GM18870 (cell line): Measurements from ENCODE around the gene DUS1L.

Experiments used
- ATAC-seq: cut with Tn5 transposase; IDR thresholded peaks from one replicate; pipeline ENCODE4 v1.9.1; 2021; ENCODE audit warnings: moderate library complexity; ENCODE audit not compliant: unreplicated experiment

The DUS1L gene

DNA sequence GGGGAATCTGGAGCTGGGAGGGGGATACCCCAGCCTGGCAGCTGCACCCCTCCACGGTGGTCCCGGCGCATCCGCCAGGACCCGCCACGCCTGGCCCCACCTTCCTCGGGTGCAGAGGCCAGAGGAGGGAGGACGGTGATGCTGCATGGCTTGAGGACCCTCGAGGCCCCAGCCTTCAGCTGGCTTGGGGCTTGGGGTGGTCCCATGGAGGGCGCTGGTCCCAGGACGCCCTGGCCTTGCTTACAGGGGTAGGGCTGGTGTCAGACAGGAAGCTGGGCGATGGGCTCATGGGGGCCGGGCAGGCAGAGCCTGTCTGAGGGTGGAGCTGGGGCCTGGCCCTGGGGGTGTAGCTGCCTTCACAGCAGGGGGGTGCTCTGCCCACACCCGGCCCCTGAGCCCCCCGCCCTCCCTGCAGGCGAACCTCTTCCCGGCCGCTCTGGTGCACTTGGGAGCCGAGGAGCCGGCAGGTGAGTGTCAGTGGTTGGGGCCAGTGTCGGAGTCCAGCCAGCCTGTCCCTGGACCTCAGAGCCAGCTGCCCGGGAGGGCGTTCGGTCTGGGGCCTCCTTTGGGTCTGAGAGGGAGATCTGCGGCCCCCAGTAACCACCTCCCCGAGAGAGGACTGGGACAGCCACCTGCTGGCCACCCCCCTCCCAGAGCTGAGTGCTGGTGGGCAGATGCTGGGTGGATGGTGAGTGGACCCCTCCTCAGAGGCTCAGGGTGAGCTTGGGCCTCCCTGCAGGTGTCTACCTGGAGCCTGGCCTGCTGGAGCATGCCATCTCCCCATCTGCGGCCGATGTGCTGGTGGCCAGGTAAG, 49.3 kb downstream of the DUS1L start:
- no peak for ATAC-seq

GRCh38 chr17:82015311-82015971, 50.2 kb downstream of the DUS1L start:
- ATAC-seq: no peak

GRCh38 chr17:82014971-82015310, 50.7 kb downstream of the DUS1L start:
- no peak for ATAC-seq

DNA sequence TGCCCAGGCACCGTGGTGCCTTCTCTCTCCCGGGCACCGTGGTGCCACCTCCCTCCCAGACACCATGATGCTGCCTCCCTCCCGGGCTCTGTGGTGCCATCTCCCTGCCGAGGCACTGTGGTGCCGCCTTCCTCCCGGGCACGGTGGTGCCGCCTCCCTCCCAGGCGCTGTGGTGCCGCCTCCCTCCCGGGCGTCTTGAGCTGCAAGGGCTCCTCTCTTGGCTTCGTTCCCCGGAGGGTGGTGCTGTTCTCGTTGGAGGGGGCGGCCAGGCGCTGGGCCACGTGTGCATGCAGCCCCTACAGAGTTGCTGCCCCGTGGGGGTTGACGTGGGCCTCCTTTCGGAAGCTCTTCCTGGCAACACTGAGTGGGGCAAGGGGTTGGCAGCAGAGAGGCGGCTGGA, 51.2 kb downstream of the DUS1L start:
- no peak for ATAC-seq

- no peak for ATAC-seq
These were observed 51.8 kb downstream of the DUS1L start for GRCh38 chr17:82013772-82014321.

DNA sequence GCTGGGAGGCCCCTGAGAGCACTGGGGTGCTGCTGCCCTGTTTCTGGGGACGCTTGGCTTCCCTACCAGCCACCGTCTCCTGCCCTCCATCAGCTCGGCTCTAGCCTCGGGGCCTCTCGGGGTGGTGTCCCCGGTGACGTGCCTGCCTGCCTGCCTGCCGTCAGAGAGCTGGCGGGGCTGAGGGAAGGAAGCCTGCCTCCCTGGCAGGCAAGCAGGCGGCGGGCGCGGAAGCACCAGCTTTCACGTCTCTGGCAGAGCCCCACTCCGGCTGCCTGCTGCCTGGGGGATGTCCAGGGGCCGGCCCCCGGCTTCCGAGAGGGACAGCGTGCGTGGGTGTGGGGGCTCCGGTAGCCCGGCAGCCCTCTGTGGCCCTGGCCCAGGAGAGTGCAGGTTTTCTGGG, 52.3 kb downstream of the DUS1L start:
- no peak for ATAC-seq

GRCh38 chr17:82012640-82013295, 52.8 kb downstream of the DUS1L start:
- no peak for ATAC-seq

- ATAC-seq: no peak
These were observed 53.4 kb downstream of the DUS1L start for GRCh38 chr17:82012261-82012639.

DNA sequence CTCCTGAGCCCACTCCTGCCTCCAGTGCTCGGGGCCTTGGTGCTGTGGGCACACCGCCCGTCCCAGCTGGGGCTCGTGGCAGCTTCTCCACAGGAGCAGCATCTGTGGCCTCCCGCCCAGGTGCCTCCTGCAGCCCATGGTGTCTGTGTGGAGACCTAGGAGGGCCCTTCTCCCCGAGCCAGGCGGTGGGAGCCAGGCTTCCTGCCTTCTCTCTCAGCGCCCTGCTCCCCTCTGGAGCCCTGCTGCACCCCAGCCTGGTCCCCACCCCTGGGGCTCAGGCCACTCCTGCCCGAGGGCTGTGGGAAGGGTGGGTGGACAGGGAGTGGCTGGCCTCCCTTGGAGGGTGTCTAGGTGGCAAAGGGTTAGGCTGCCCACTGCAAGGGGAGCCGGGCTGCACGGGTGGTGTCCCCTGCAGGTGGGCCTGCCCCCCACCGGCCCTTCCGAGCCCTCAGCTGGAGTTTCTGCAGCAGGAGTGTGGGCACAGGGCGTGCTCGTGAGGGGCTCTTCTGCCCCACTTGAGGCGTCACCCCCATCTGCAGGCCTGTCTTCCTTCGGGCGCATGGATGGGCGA, 53.9 kb downstream of the DUS1L start:
- no peak for ATAC-seq

- ATAC-seq: no peak
These were observed 54.8 kb downstream of the DUS1L start for GRCh38 chr17:82010575-82011525.

DNA sequence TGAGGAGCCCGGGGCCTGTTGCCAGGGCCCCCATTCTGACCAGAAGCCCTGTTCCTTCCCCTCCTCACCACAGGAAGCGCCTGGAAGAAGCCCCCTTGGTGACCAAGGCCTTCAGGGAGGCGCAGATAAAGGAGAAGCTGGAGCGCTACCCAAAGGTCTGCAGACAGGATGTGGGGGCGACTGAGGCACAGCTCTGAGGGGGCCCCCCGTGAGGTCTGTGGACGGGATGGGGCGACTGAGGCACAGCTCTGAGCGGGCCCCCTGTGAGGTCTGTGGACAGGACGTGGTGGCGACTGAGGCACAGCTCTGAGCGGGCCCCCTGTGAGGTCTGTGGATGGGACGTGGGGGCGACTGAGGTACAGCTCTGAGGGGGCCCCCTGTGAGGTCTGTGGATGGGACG, 56.2 kb downstream of the DUS1L start:
- ATAC-seq: no peak

DNA sequence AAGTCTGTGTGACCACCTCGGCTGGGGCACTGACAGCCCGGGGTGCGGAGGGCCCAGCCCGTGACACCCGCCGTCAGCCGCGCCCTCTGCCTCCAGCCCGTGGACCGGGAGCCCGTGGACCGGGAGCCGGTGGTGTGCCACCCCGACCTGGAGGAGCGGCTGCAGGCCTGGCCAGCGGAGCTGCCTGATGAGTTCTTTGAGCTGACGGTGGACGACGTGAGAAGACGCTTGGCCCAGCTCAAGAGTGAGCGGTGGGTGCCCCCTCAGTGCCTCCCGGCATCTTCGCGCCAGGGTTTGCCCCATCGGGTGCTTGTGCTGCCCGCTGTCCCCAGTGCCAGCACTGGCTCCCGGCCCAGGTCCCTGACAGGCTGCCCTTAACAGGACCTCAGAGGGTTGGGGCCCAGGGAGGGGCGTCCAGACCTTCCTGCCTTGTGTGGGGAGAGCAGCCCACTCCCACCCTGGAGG, 56.6 kb downstream of the DUS1L start:
- ATAC-seq: no peak

DNA sequence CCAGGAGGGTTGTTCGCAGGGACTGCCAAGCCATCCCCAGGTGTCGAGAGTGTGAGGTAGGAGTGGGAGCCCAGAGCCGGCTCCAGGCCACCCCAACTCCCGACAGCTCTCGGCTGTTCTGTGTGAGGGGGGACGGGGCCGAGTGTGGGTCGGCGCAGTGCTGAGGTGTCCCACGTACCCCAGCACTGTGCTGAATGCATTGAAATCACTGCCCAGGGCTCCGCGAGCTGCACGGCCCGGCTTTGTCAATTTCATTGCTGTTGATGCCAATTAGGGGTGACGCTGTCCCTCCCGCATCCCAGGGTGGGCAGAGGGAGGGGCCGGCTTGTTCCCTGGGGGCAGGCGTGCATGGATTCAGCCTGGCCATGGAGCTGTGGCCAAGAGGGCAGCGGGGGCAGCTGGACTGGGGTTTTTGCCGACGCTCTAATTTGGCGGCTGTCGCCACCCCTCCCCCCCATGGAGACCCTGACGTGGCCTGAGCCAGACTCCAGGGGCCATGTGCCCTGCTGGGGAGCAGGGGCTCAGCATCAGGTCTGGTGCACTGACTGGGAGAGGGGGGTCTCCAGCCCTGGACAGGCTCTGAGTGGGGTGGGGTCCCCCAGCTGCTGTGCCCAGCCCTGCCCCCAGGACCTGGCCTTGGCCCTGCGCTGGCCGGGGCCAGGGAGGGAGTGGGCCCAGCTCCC, 57.2 kb downstream of the DUS1L start:
- no peak for ATAC-seq
